ENCODE measurements around the gene PLXDC1.
"Not testable (repeated sequence)": the region's sequence is repeated elsewhere in the genome, so short reads cannot be mapped to it uniquely, and the experiment has no call there.

PLXDC1 gene

DNA sequence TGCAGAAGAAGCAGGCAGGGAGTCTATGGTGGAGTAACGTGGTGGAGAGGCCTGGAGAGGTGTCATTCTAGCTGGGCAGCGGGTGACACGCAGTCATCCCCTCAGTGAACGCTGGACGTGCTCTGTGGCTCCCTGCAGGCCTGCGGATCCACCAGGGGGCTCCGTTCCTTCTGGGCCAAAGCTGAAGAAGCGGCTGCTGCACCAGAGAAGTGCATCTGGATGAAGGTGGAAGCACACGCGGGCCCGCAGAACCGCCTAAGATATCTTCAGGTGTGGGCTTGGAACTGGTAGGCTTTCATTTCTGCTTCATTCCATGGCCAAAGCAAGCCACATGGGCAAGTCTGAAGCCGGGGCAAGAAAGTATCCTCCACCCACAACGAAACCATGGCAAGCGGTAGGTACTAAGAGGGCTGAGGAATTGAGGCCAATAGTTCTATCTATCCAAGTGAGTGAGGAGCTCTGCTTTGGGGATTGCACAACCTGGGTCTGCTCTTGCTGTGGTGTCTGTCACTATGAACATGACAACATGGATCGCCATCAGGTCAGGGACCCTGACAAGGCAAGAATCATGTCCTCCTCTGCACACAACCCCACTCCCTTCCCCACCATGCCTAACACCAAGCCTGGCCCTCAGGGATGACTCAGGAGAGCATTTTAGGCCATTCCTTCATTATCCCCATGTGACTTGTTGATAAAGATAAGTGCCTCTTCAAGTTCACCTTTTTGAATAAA is 105.3 kb downstream of the PLXDC1 start:
- H3K27me3 ChIP-seq (replicated peaks): peaks cover 4% of the 10 kb centered on the region
- H3K36me3 ChIP-seq (replicated peaks): no peaks in the 10 kb centered on the region
- in situ Hi-C loops (cut with HindIII; ENCODE audit: low pct_ligation_motif_present, low sequenced_read_pairs): no loop called here
- H3K4me3 ChIP-seq (ENCODE audit: low read depth, low read length): no peak overlapping the region
- TF ChIP-seq, protein P1, sequence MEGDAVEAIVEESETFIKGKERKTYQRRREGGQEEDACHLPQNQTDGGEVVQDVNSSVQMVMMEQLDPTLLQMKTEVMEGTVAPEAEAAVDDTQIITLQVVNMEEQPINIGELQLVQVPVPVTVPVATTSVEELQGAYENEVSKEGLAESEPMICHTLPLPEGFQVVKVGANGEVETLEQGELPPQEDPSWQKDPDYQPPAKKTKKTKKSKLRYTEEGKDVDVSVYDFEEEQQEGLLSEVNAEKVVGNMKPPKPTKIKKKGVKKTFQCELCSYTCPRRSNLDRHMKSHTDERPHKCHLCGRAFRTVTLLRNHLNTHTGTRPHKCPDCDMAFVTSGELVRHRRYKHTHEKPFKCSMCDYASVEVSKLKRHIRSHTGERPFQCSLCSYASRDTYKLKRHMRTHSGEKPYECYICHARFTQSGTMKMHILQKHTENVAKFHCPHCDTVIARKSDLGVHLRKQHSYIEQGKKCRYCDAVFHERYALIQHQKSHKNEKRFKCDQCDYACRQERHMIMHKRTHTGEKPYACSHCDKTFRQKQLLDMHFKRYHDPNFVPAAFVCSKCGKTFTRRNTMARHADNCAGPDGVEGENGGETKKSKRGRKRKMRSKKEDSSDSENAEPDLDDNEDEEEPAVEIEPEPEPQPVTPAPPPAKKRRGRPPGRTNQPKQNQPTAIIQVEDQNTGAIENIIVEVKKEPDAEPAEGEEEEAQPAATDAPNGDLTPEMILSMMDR (IDR thresholded peaks at IDR 0.05; ENCODE audit: low read depth, low read length, missing control alignments): no peak
- DNase-seq: no peak
- no peak overlapping the region for H3K27ac ChIP-seq

DNA sequence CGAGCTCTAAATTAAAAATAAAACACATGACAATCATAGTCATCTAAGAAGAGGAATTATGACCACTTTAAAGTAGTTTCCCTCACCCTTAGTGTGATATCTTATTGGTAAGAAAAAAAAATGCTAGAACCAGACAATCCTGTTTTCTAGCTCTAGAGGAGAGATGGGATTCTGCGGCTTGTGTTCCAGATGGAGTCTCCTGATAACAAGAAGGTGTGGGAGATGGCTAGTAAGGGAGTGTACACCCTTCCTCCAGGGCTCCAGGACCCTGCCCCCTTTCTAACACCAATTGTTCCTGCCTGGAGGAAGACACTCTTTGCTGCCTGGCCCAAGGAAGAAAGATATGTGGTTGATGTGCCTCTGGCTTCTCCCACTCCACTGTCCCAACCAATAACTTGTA is 115.4 kb downstream of the PLXDC1 start:
- Histone ChIP-seq H3K36me3 (replicated peaks) (no peaks in the 10 kb centered on the region), H3K27ac (no peak overlapping the region), H3K4me3 (ENCODE audit: low read depth, low read length) (no peak overlapping the region), H3K27me3 (replicated peaks) (no peaks in the 10 kb centered on the region)
- no peak for DNase-seq
- in situ Hi-C loops (cut with HindIII; ENCODE audit: low pct_ligation_motif_present, low sequenced_read_pairs): no loop called here
- TF ChIP-seq, protein P1 (IDR thresholded peaks at IDR 0.05; ENCODE audit: low read depth, low read length, missing control alignments): no peak

DNA sequence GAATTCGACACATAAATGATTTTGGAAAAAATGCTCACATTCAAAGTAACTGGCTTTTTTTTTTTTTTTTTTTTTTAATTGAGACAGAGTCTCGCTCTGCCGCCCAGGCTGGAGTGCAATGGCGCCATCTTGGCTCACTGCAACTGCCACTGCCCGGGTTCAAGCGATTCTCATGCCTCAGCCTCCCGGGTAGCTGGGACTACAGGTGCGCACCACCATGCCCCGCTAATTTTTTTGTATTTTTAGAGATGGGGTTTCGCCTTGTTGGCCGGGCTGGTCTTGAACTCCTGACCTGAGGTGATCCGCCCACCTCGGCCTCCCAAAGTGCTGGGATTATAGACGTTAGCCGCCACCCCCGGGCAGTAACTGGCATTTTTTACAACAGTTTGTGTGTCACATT is 115.9 kb downstream of the PLXDC1 start:
- H3K27me3 ChIP-seq (replicated peaks); H3K36me3 ChIP-seq (replicated peaks); H3K4me3 ChIP-seq (ENCODE audit: low read depth, low read length); H3K27ac ChIP-seq; DNase-seq; in situ Hi-C loops (cut with HindIII; ENCODE audit: low pct_ligation_motif_present, low sequenced_read_pairs): not testable (repeated sequence)

DNA sequence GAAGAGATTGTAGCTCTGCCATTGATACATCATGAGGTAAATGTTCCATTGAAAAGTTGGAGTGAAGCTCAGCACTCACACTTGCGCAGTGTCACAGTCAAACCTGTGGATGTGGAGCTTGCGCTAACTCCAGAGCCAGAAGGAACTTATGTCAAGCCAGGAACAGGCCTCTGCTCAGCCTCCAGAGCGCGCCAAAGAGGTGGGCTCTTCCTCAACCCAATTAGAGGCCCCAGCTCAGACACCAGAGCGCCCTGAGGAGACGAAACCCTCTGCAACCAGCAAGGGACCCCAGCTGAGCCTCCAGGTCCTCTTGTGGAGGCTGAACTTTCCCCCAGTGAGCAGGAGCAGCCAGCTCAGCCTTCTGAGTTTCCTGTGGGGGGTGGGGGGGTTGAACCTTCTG is 122.7 kb downstream of the PLXDC1 start:
- Histone ChIP-seq H3K36me3 (replicated peaks) (no peaks in the 10 kb centered on the region), H3K27me3 (replicated peaks) (peaks cover 11% of the 10 kb centered on the region), H3K4me3 (ENCODE audit: low read depth, low read length) (no peak overlapping the region), H3K27ac (no peak overlapping the region)
- no peak for DNase-seq
- TF ChIP-seq, protein P1 (IDR thresholded peaks at IDR 0.05; ENCODE audit: low read depth, low read length, missing control alignments): no peak
- in situ Hi-C loops (cut with HindIII; ENCODE audit: low pct_ligation_motif_present, low sequenced_read_pairs): no loop called here

DNA sequence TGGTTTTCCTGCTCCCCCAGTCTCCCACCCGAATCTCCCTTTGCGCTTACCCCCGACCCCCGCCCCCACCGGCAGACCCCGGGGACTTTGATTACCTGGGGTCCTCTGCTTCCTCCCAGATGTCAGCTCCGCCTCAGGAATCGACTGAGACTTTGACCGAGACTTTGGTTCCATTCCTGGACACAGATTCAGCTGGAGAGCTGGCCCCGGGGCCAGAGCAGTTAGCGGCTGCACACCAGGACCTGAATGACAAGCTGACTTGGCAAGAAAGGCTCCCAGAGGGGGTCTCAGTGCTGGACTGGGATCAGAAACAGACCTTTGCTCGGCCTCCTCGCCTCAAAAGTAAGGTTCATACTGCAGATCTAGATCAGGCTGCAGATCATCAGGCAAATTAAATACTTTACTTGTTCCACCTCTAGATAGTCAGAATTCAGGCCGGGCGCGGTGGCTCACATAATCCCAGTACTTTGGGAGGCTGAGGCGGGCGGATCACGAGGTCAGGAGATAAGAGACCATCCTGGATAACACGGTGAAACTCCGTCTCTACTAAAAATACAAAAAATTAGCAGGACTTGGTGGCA is 123.9 kb downstream of the PLXDC1 start:
- in situ Hi-C loops (cut with HindIII; ENCODE audit: low pct_ligation_motif_present, low sequenced_read_pairs): no loop called here
- TF ChIP-seq, protein P1 (IDR thresholded peaks at IDR 0.05; ENCODE audit: low read depth, low read length, missing control alignments): no peak

DNA sequence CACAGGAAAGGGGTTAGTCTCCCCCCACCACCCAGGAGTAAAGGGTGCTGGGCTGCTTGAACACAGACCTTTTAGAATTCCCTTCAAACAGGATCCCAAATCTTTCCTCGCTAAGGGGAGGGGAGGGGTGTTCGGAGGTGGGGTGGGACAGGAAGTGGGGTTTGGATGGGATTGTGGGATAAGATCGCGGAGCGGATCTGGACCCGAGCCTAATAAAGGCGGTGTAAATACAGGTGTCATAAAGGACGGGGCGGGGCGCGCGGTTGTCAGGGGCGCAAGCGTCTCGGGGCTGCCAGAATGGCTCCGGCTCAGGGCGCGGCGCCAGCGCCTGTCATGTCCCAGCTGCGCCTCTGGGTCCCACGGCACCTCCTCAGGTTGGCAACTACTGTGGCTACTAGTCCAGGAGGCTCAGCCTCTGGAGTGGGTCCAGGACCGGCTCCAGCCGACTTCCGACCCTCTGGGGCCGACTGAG is 124.4 kb downstream of the PLXDC1 start:
- H3K36me3 ChIP-seq (replicated peaks): no peaks in the 10 kb centered on the region
- peak overlapping the region; percentile 29 for H3K4me3 ChIP-seq (ENCODE audit: low read depth, low read length)
- no peak overlapping the region for H3K27ac ChIP-seq
- TF ChIP-seq, protein P1 (IDR thresholded peaks at IDR 0.05; ENCODE audit: low read depth, low read length, missing control alignments): no peak
- H3K27me3 ChIP-seq (replicated peaks): peaks cover 11% of the 10 kb centered on the region
- in situ Hi-C loops (cut with HindIII; ENCODE audit: low pct_ligation_motif_present, low sequenced_read_pairs): no loop called here
- DNase-seq: no peak

More for the DNA sequence above, 123.9 kb downstream of the PLXDC1 start:
- Histone ChIP-seq H3K27ac (no peak overlapping the region), H3K4me3 (ENCODE audit: low read depth, low read length) (peak overlapping the region; percentile 29), H3K36me3 (replicated peaks) (no peaks in the 10 kb centered on the region), H3K27me3 (replicated peaks) (peaks cover 11% of the 10 kb centered on the region)
- no peak for DNase-seq

DNA sequence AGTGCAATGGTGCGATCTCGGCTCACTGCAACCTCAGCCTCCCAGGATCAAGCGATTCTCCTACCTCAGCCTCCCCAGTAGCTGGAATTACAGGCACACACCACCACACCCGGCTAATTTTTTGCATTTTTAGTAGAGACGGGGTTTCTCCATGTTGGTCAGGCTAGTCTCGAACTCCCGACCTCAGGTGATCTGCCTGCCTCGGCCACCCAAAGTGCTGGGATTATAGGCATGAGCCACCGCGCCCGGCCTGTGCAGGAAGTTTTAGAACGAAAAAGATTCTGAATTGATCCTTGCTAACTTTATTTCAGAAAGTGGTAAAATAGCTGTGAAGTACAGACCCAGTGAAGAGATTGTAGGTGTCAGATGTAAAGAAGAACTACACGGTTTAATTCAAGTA is 125.1 kb downstream of the PLXDC1 start:
- in situ Hi-C loops (cut with HindIII; ENCODE audit: low pct_ligation_motif_present, low sequenced_read_pairs); H3K36me3 ChIP-seq (replicated peaks): not testable (repeated sequence)

More for the DNA sequence above, 125.1 kb downstream of the PLXDC1 start:
- H3K4me3 ChIP-seq (ENCODE audit: low read depth, low read length); DNase-seq; H3K27ac ChIP-seq: not testable (repeated sequence)
- peaks cover 11% of the 10 kb centered on the region for H3K27me3 ChIP-seq (replicated peaks)
